Measurements from ENCODE around the gene CDC42BPB.

GRCh38 chr14:102969901-102970300, 87.4 kb downstream of the CDC42BPB start:
- no peak for TF ChIP-seq CTCF (IDR thresholded peaks at IDR 0.05; ENCODE audit: insufficient read depth, low read length, poor library complexity, severe bottlenecking)
- TF ChIP-seq EZH2phosphoT487 (conservative IDR thresholded peaks at IDR 0.05; ENCODE audit: low read length): no peak

All from SU-DHL-6 (cell line).